Fibroblast of the aortic adventitia (primary cell): ENCODE results near the gene KIR2DL3. TPM values are rescaled to one million over a fixed set of nuclear protein-coding genes. Genes with fewer than 3 reads are reported as not detected.
"Not testable (repeated sequence)": the region's sequence is repeated elsewhere in the genome, so short reads cannot be mapped to it uniquely, and the experiment has no call there.

Source experiments
- DNase-seq: peaks from one replicate; pipeline ENCODE4 v3.0.0-alpha.2; 2010; ENCODE audit warnings: low read depth
- H3K4me3 ChIP-seq: 2 replicates; pipeline ENCODE4 v1.5.1; 2011; ENCODE audit warnings: low read depth, mild to moderate bottlenecking, control low read depth, low read length, moderate library complexity
- CTCF ChIP-seq: IDR thresholded peaks from 2 replicates; pipeline ENCODE4 v1.5.1; 2011; ENCODE audit warnings: mild to moderate bottlenecking, low read length, control low read depth, inconsistent platforms; ENCODE audit not compliant: insufficient read depth
- total RNA-seq: library from RNA; depleted of rRNA; stranded (reverse); fragments of >200 nt; gene quantifications from 2 replicates; pipeline ENCODE4 v1.2.3, GENCODE V29; 2012; ENCODE audit warnings: low replicate concordance

The KIR2DL3 gene
- total RNA-seq, 1 donor, result not detected

DNA sequence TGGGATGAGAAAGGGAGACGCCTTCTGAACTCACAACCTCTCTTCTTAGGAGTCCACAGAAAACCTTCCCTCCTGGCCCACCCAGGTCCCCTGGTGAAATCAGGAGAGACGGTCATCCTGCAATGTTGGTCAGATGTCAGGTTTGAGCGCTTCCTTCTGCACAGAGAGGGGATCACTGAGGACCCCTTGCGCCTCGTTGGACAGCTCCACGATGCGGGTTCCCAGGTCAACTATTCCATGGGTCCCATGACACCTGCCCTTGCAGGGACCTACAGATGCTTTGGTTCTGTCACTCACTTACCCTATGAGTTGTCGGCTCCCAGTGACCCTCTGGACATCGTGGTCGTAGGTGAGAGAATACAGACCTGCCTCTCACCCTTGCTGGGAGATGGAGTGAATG is 10.8 kb upstream of the KIR2DL3 start:
- H3K4me3 ChIP-seq, result no peak overlapping the region
- no peak for TF ChIP-seq CTCF
- DNase-seq, result no peak

DNA sequence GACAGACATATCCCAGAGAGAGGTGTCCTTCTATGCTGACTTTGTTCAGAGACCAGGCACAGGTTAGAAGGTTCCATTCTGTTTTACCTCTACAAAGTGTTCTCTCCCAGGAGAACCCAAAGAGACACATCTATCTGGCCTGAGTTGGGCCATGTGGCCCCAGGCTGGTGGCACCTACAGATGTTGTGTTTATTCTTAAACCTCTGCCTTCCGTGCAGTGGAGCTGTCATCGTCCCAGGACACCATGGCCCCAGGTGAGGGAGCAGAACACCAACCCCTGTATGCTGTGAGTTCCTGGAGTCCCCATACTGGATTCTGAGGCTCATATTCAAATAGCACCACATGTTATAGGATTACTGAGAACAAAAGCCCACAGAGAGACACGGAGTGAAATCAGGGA is 10.1 kb upstream of the KIR2DL3 start:
- DNase-seq, result no peak
- H3K4me3 ChIP-seq, result no peak overlapping the region
- no peak for TF ChIP-seq CTCF

GRCh38 chr19:54729416-54730188 is 8.7 kb upstream of the KIR2DL3 start:
- H3K4me3 ChIP-seq, result no peak overlapping the region
- DNase-seq, result no peak
- no peak for TF ChIP-seq CTCF

DNA sequence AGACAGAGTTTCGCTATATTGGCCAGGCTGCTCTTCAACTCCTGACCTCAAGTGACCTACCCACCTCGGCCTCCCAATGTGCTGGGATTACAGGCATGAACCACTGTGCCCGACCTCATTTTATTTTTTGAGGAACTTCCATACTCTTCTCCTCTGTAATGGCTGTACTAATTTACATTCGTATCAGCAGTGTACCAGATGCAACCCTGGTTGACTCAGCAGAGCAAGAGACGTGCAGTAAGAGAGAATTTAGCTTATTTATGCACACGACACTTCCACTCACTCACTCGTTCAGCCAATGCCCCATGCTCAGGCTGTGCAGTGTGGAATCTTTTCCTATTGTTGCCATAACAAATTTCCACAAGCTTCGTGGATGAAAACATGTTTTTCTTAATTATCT is 7.1 kb upstream of the KIR2DL3 start:
- no peak for DNase-seq
- H3K4me3 ChIP-seq, result no peak overlapping the region
- no peak for TF ChIP-seq CTCF

GRCh38 chr19:54738715-54739114 is 402 bp downstream of the KIR2DL3 start:
- no peak for DNase-seq
- H3K4me3 ChIP-seq, result no peak overlapping the region
- no peak for TF ChIP-seq CTCF

DNA sequence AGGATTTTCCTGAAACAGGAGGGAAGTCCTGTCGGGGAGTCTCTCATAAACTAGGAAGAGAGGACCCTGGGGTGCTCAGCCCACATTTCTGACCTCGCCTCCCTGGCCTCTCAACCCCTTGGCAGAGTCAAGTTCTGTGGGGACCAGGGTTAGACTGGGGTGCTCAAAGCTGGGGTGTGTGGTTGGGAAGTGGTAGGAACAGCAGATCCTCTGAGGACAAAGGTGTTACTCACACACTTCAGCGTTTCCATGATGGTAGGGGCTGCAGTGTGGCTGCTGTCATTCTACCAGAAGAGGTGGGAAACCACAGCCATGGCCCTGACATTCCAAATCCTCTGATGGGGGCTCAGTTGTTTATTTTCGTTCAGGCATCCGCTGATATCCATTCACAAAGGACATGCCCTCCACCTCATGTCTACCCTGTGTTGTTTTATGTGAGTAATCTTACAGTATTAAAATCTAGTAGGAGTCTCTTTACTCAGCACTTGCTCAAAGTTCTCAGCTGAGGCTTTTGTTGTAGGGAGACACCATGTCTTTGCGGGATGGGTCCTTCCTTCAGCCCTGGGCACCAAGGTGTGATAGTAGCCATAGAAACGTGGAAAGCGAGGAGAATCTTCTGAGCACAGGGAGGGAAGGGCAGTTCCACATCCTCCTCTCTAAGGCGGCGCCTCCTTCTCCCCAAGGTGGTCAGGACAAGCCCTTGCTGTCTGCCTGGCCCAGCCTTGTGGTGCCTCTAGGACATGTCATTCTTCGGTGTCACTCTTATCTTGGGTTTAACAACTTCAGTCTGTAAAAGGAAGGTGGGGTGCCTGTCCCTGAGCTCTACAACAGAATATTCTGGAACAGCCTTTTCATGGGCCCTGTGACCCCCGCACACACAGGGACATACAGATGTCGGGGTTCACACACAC is 1.5 kb downstream of the KIR2DL3 start:
- TF ChIP-seq CTCF, result no peak
- no peak for DNase-seq
- H3K4me3 ChIP-seq, result no peak overlapping the region

DNA sequence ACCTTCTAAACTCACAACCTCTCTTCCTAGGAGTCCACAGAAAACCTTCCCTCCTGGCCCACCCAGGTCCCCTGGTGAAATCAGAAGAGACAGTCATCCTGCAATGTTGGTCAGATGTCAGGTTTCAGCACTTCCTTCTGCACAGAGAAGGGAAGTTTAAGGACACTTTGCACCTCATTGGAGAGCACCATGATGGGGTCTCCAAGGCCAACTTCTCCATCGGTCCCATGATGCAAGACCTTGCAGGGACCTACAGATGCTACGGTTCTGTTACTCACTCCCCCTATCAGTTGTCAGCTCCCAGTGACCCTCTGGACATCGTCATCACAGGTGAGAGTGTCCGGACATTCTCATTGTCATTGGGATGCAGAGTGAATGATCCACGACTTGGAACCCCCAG is 3.6 kb downstream of the KIR2DL3 start:
- DNase-seq, H3K4me3 ChIP-seq: not testable (repeated sequence)

DNA sequence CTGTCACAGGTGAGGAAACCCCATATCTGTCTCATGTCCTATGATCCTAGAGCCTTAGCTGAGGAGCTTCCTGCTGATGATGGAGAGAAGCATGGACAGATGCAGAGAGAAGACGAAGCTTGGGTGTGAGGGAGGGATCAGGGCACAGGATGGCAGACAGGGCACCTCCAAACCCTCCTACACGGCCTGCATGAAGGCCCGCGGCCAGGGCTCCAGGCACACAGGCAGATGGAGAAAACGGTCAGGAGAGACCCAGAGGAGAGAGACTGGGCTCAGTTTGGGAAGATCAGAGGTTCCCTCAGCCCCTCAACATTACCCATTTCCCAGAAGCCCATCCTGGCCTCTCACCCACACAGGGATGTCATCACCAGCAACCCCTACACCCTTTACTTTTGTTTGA is 5.8 kb downstream of the KIR2DL3 start:
- not testable (repeated sequence) for DNase-seq

DNA sequence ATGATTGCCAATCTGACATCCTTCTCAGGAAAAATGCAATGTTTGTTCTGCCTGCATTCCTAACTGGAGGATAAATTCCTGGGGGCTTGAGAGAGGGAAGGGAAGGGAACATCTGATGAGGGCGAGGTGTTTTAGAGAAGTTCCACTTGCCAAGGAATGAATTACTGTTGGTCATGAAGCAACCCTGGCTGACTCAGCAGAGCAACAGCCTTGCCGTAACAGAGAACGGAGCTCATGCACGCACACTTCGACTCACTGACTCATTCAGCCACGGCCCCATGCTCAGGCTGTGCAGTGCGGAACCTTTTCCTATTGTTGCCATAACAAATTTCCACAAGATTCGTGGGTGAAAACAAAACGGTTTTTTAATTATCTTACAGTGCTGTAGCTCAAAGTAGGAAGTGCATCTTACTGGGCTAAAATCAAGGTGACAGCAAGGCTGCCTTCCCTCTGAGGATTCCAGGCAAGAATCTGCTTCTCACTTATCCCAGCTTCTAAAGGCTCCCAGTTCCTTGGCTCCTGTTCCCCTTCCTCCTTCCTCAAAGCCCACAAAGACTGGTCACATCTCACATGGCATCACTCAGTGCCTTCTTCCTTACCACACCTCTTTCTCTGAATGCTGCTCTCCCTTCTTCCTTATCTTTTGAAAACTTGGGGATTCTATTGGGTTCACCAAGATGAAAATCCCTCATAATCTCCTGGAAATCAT is 9.5 kb downstream of the KIR2DL3 start:
- not testable (repeated sequence) for DNase-seq, H3K4me3 ChIP-seq

More for the DNA sequence above, 5.8 kb downstream of the KIR2DL3 start:
- H3K4me3 ChIP-seq, result not testable (repeated sequence)

DNA sequence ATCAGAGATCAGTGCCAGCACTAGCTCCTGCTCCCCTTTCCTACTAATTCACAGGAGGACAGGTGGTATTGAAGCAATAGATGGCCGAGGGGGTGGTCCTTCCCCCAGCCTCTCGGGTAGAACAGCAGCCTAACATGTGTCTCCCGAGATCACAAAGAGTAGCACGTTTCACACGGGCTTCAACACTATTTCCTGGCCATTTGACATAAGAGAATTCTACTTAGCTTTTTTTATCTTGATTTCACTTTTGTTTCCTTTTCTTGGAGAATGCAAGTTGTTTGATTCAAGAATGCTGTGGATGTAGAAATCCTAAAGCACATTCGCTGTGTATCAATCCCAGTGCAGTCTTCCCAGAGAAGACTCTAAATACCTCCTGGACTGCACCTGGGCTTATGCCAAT is 12.0 kb downstream of the KIR2DL3 start:
- H3K4me3 ChIP-seq, DNase-seq: not testable (repeated sequence)
